Measurements from ENCODE around the gene WNT5B. TPM values are rescaled to one million over a fixed set of nuclear protein-coding genes. Genes with fewer than 3 reads are reported as not detected.

The WNT5B gene
- total and polyA plus RNA-seq, 3 donors from 2014 or later: 4.6 to 5.8 (median 4.9) TPM

GRCh38 chr12:1676043-1676442 is 47.0 kb downstream of the WNT5B start:
- no peak for TF ChIP-seq POLR2A (IDR thresholded peaks at IDR 0.05)
- TF ChIP-seq CTCF (IDR thresholded peaks at IDR 0.05): no peak
- H3K27me3 ChIP-seq: no peaks in the 10 kb centered on the region
- 91 to 94% methylated on average over 3 of the region's 3 CpGs for whole genome bisulfite sequencing, 2 donors
- H3K4me3 ChIP-seq: no peak overlapping the region
- no peaks in the 10 kb centered on the region for H3K4me1 ChIP-seq
- H3K9me3 ChIP-seq: no peaks in the 10 kb centered on the region
- no peak for DNase-seq
- no peak overlapping the region for H3K27ac ChIP-seq
- intact Hi-C loops (cut with DNase I; ENCODE audit: low total_unique reads): no loop called here
- no peaks in the 10 kb centered on the region for H3K36me3 ChIP-seq (ENCODE audit: low read depth, missing control alignments)

GRCh38 chr12:1680804-1681492 is 51.9 kb downstream of the WNT5B start:
- no peak for DNase-seq
- 78 to 83% methylated on average over 7 of the region's 7 CpGs for WGBS, 2 donors
- no peak for TF ChIP-seq CTCF (IDR thresholded peaks at IDR 0.05)
- TF ChIP-seq POLR2A (IDR thresholded peaks at IDR 0.05): no peak
- intact Hi-C loops (cut with DNase I; ENCODE audit: low total_unique reads): no loop called here
- no peaks in the 10 kb centered on the region for H3K36me3 ChIP-seq (ENCODE audit: low read depth, missing control alignments)
- no peaks in the 10 kb centered on the region for H3K9me3 ChIP-seq
- no peak overlapping the region for H3K4me3 ChIP-seq
- no peaks in the 10 kb centered on the region for H3K27me3 ChIP-seq
- peak overlapping the region in 1 of 2 donors; percentile 28 for H3K27ac ChIP-seq
- H3K4me1 ChIP-seq: no peaks in the 10 kb centered on the region

- Histone ChIP-seq H3K27me3 (no peaks in the 10 kb centered on the region), H3K27ac (peak overlapping the region in 1 of 2 donors; percentile 28), H3K4me3 (no peak overlapping the region), H3K9me3 (no peaks in the 10 kb centered on the region), H3K36me3 (ENCODE audit: low read depth, missing control alignments) (no peaks in the 10 kb centered on the region), H3K4me1 (no peaks in the 10 kb centered on the region)
- DNase-seq: no peak
- TF ChIP-seq CTCF (IDR thresholded peaks at IDR 0.05) (no peak), POLR2A (IDR thresholded peaks at IDR 0.05) (no peak)
- 40 to 61% methylated on average over 2 of the region's 2 CpGs for WGBS, 2 donors
- intact Hi-C loops (cut with DNase I; ENCODE audit: low total_unique reads): no loop called here
Observed at GRCh38 chr12:1681493-1681807, 52.4 kb downstream of the WNT5B start.

- H3K36me3 ChIP-seq (ENCODE audit: low read depth, missing control alignments): no peaks in the 10 kb centered on the region
- no peaks in the 10 kb centered on the region for H3K27me3 ChIP-seq
- DNase-seq: no peak
- intact Hi-C loops (cut with DNase I; ENCODE audit: low total_unique reads): no loop called here
- 93 to 96% methylated on average over 5 of the region's 5 CpGs for WGBS, 2 donors
- H3K9me3 ChIP-seq: no peaks in the 10 kb centered on the region
- no peak overlapping the region for H3K4me3 ChIP-seq
- peaks cover 11% of the 10 kb centered on the region for H3K4me1 ChIP-seq
- H3K27ac ChIP-seq: no peak overlapping the region
- TF ChIP-seq CTCF (IDR thresholded peaks at IDR 0.05) (no peak), POLR2A (IDR thresholded peaks at IDR 0.05) (no peak)
Observed at GRCh38 chr12:1688086-1688710, 59.2 kb downstream of the WNT5B start.
